CD4-positive, alpha-beta memory T cell (primary cell): ENCODE data around the gene GSK3A. TPM values are rescaled to one million over a fixed set of nuclear protein-coding genes. Genes with fewer than 3 reads are reported as not detected.

Source experiments
- CTCF ChIA-PET: fragments of 350-600 bp; sonication (Branson Sonifier 250); formaldehyde crosslinking; loops from one replicate; lab custom pipeline; 2021; ENCODE audit warnings: inconsistent platforms; ENCODE audit not compliant: partially characterized antibody; lab: Charles Lee
- POLR2A ChIA-PET: fragments of 350-600 bp; sonication (Branson Sonifier 250); formaldehyde crosslinking; loops from one replicate; lab custom pipeline; 2021; ENCODE audit not compliant: partially characterized antibody; lab: Charles Lee
- DNase-seq, 5 donors: peaks; one replicate each; pipeline versions ENCODE4 v3.0.0 to v3.0.0-alpha.2; 2020 to 2022; ENCODE audit warnings: mixed read lengths in 1 of 5
- H3K27ac ChIP-seq: one replicate; pipeline ENCODE4 v1.7.0; 2013; ENCODE audit warnings: low read depth, low read length
- H3K27me3 ChIP-seq: 2 replicates; pipeline ENCODE4 v1.7.0; 2013; ENCODE audit warnings: mild to moderate bottlenecking, low read length, moderate library complexity; ENCODE audit not compliant: insufficient read depth
- H3K36me3 ChIP-seq: 2 replicates; pipeline ENCODE4 v1.7.0; 2013; ENCODE audit warnings: mild to moderate bottlenecking, low read length, moderate library complexity; ENCODE audit not compliant: insufficient read depth
- H3K4me1 ChIP-seq: 2 replicates; pipeline ENCODE4 v1.7.0; 2013; ENCODE audit warnings: mild to moderate bottlenecking, low read length, moderate library complexity; ENCODE audit not compliant: insufficient read depth
- H3K4me3 ChIP-seq, 2 donors: one replicate each; pipeline ENCODE4 v1.7.0; 2013; ENCODE audit warnings: low read length in 2 of 2, mild to moderate bottlenecking in 1 of 2
- H3K9me3 ChIP-seq, 2 donors: one replicate each; pipeline ENCODE4 v1.7.0; 2013; ENCODE audit warnings: low read length in 2 of 2, control low read depth in 1 of 2; ENCODE audit not compliant: control insufficient read depth in 1 of 2
- H3K27ac Mint-ChIP-seq, 7 donors: one replicate each; pipeline ENCODE4 v1.8.0; 2020 to 2021; ENCODE audit warnings: mixed read lengths in 7 of 7, mild to moderate bottlenecking in 6 of 7, inconsistent platforms in 3 of 7, moderate library complexity in 3 of 7
- H3K27me3 Mint-ChIP-seq, 2 donors: one replicate each; pipeline ENCODE4 v1.8.0; 2020 to 2021; ENCODE audit warnings: mixed read lengths in 2 of 2
- H3K36me3 Mint-ChIP-seq, 2 donors: one replicate each; pipeline ENCODE4 v1.8.0; 2020 to 2021; ENCODE audit warnings: mixed read lengths in 2 of 2, inconsistent platforms in 1 of 2, mild to moderate bottlenecking in 1 of 2
- H3K4me1 Mint-ChIP-seq, 4 donors: one replicate each; pipeline ENCODE4 v1.8.0; 2020 to 2021; ENCODE audit warnings: mixed read lengths in 4 of 4, mild to moderate bottlenecking in 1 of 4
- H3K4me3 Mint-ChIP-seq, 8 donors: one replicate each; pipeline ENCODE4 v1.8.0; 2020 to 2021; ENCODE audit warnings: mixed read lengths in 8 of 8, mild to moderate bottlenecking in 7 of 8, moderate library complexity in 6 of 8, inconsistent platforms in 3 of 8
- H3K9me3 Mint-ChIP-seq, 8 donors: one replicate each; pipeline ENCODE4 v1.8.0; 2020 to 2021; ENCODE audit warnings: mixed read lengths in 8 of 8, mild to moderate bottlenecking in 5 of 8, inconsistent platforms in 3 of 8, moderate library complexity in 1 of 8
- intact Hi-C: fragments of 100-400 bp; cut with micrococcal nuclease; formaldehyde crosslinking; loops from one replicate; pipeline ENCODE4 v1.15.1; 2023
- polyA plus RNA-seq, 2 donors: library from polyadenylated mRNA; unstranded; fragments of 300-500 nt; fragmentation: Illumina TruSeq; gene quantifications; one replicate each; pipeline ENCODE4 v1.2.3, GENCODE V29; 2021
- total RNA-seq, 2 experiments: library from RNA; stranded (reverse); gene quantifications; one replicate each; pipeline ENCODE4 v1.2.3, GENCODE V29; 2021

GSK3A gene
- total and polyA plus RNA-seq, 4 experiments from 2014 or later = 10.0 to 38.9 (median 30.0) TPM

DNA sequence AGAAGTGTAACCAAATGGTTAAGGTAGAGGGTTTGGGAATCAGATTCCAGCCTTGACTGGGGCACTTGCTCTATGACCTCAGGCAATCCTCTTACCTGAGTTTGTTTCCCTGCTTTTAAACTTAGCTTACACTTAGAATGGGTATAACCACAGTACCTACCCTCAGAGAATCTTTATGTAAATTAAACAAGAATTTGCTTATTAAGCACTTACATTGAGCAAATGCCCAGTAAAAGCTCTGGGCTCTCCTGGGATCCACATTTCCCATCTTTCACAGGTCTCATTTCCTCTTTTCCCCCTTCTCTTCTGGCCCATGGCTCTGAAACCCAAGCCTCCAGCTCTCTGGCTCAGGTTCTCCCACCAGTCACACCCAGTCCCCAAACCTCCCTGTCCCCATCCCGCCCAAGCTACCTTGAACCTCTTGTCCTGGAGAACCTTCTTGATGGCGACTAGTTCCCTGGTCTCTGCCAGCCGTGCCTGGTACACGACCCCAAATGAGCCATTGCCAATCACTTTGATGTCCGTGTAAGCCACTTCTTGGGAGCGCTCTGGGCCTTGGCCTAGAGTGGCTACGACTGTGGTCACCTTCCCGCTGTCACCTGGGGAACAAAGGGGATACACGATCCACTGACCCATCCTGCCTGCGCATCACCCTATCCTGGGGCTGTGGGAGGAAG, 2.7 kb downstream of the GSK3A start:
- intact Hi-C loops = loop anchor here (5.0 kb wide), 1 partner anchor 183 kb away; no protein-coding TSS in a partner anchor
- H3K27me3 ChIP-seq = no peaks in the 10 kb centered on the region
- H3K27ac Mint-ChIP-seq = peak overlapping the region; percentile 10 to 97 (median 83)
- peak overlapping the region in 2 of 8 donors; percentile 61 to 72 for H3K4me3 Mint-ChIP-seq
- no peaks in the 10 kb centered on the region for H3K9me3 ChIP-seq
- H3K36me3 Mint-ChIP-seq = peaks cover 9 to 43% of the 10 kb centered on the region in 2 donors
- H3K4me1 Mint-ChIP-seq = peaks cover 21 to 57% (median 41%) of the 10 kb centered on the region in 4 donors
- H3K36me3 ChIP-seq = peaks cover 36% of the 10 kb centered on the region
- ChIA-PET CTCF (interaction anchor here (1.1 to 2.8 kb wide), 5 partner anchors 39 to 107 kb away, joined by 3 to 10 read pairs (median 3); no protein-coding TSS in a partner anchor), POLR2A (interaction anchor here (0.7 to 9.0 kb wide), 7 partner anchors 10 to 63 kb away, joined by 3 to 101 read pairs (median 4); partner anchors contain the start of genes DEDD2 and ZNF526)
- peaks cover 0 to 2% (median 0%) of the 10 kb centered on the region in 8 donors for H3K9me3 Mint-ChIP-seq
- peaks cover 41% of the 10 kb centered on the region for H3K4me1 ChIP-seq
- no peak for DNase-seq
- H3K27ac ChIP-seq = peak overlapping the region; percentile 23
- no peak overlapping the region for H3K4me3 ChIP-seq
- H3K27me3 Mint-ChIP-seq = no peaks in the 10 kb centered on the region

DNA sequence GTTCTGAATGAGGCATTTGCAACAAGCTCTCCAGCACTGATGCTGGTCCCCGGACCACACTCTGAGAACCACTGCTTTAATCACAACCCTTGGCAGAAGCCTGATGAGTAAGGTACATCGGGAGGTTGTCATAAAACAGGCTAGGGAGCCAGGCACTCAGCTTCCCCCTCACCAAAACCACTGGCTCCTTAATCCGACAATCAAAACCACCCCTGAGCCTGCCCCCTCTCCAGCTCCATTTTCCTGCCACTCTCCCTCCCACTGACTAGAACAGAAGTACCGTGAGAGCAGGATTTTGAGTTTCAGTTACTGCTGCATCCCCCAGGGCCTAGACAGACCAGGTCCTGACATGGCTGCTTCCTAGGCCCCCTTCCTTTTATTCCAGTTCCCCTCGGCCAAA, 7.2 kb downstream of the GSK3A start:
- H3K36me3 Mint-ChIP-seq = peaks cover 28 to 70% of the 10 kb centered on the region in 2 donors
- peak overlapping the region in 1 of 7 donors; percentile 61 for H3K27ac Mint-ChIP-seq
- H3K4me1 Mint-ChIP-seq = peaks cover 8 to 24% (median 14%) of the 10 kb centered on the region in 4 donors
- no peaks in the 10 kb centered on the region for H3K27me3 Mint-ChIP-seq
- intact Hi-C loops = no loop called here
- no peaks in the 10 kb centered on the region for H3K9me3 ChIP-seq
- ChIA-PET CTCF (interaction anchor here (0.6 to 1.9 kb wide), 4 partner anchors 9 to 126 kb away, joined by 3 to 5 read pairs (median 4); no protein-coding TSS in a partner anchor), POLR2A (interaction anchor here (0.9 to 2.8 kb wide), 3 partner anchors 13 to 36 kb away, joined by 3 to 7 read pairs (median 4); partner anchors contain the start of gene ZNF526)
- H3K4me3 Mint-ChIP-seq = no peak overlapping the region
- peaks cover 12% of the 10 kb centered on the region for H3K4me1 ChIP-seq
- peaks cover 0 to 2% (median 0%) of the 10 kb centered on the region in 8 donors for H3K9me3 Mint-ChIP-seq
- DNase-seq = no peak
- no peaks in the 10 kb centered on the region for H3K27me3 ChIP-seq
- H3K4me3 ChIP-seq = no peak overlapping the region
- peaks cover 70% of the 10 kb centered on the region for H3K36me3 ChIP-seq
- H3K27ac ChIP-seq = no peak overlapping the region

DNA sequence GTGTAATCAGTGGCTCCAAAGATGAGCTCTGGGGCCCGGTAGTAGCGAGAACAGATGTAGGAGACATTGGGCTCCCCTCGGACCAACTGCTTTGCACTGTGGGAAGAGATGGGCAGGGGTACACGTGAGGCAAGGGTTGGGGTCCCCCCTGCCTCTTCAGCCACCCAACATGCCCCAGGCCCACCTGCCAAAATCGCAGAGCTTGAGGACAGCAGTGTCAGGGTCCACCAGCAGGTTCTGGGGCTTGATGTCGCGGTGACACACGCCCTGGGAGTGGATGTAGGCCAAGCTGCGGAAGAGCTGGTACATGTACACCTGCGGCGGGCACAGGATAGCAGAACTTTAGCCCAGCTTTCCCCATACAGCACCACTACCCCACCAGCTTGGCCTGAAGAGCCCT, 8.0 kb downstream of the GSK3A start:
- ChIA-PET CTCF (interaction anchor here (0.8 to 1.4 kb wide), 3 partner anchors 14 to 132 kb away, joined by 3 to 4 read pairs (median 3); partner anchors contain the start of gene DEDD2), POLR2A (interaction anchor here (1.4 to 2.6 kb wide), 3 partner anchors 8 to 102 kb away, joined by 5 to 10 read pairs (median 8); partner anchors contain the start of genes GSK3A and POU2F2)
- no peak for DNase-seq
- Histone ChIP-seq H3K27ac (no peak overlapping the region), H3K4me3 (no peak overlapping the region), H3K27me3 (no peaks in the 10 kb centered on the region), H3K36me3 (peaks cover 70% of the 10 kb centered on the region), H3K9me3 (no peaks in the 10 kb centered on the region), H3K4me1 (peaks cover 6% of the 10 kb centered on the region)
- Mint-ChIP-seq H3K4me3 (no peak overlapping the region), H3K4me1 (peaks cover 6 to 16% (median 8%) of the 10 kb centered on the region in 4 donors), H3K36me3 (peaks cover 34 to 71% of the 10 kb centered on the region in 2 donors), H3K27ac (peak overlapping the region in 1 of 7 donors; percentile 29), H3K27me3 (no peaks in the 10 kb centered on the region), H3K9me3 (no peaks in the 10 kb centered on the region)
- intact Hi-C loops = no loop called here

DNA sequence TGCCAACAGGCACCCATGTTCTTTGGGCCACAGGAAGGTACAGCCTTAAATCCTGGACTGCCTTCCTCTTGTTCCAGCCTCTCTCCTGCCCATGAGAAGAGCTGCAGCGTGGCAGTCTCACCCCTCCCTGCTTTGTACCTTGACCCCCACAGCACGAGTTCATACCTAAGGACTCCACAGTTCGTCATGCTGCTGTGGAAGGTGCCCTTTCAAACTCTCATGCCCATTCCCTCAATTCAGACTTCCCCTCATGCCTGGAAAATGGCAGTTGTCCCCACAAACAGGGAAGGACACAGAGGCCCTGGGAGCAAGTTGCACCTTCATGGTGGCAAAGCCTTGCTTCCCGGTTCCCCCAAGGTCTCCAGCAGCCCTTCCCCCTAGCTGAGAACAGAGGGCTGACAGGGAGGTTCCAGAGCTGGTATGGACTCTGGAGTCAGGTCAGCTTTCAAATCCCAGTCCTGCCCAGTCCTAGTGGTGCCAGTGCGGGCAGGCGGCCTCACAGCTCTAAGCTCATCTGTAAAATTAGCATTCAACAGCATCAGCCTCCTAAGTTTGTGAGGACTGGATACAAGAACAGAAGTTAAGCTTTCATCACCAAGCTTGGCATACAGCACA, 8.6 kb downstream of the GSK3A start:
- DNase-seq = no peak
- Mint-ChIP-seq H3K9me3 (no peaks in the 10 kb centered on the region), H3K4me3 (no peak overlapping the region), H3K36me3 (peaks cover 35 to 71% of the 10 kb centered on the region in 2 donors), H3K27ac (peak overlapping the region in 5 of 7 donors; percentile 25 to 75 (median 50)), H3K4me1 (peaks cover 2 to 10% (median 7%) of the 10 kb centered on the region in 4 donors), H3K27me3 (no peaks in the 10 kb centered on the region)
- Histone ChIP-seq H3K9me3 (no peaks in the 10 kb centered on the region), H3K27me3 (no peaks in the 10 kb centered on the region), H3K27ac (no peak overlapping the region), H3K4me3 (no peak overlapping the region), H3K4me1 (no peaks in the 10 kb centered on the region), H3K36me3 (peaks cover 70% of the 10 kb centered on the region)
- CTCF ChIA-PET = interaction anchor here (1.0 to 1.4 kb wide), 3 partner anchors 17 to 132 kb away, joined by 3 read pairs; partner anchors contain the start of gene DEDD2
- intact Hi-C loops = no loop called here
- POLR2A ChIA-PET = interaction anchor here (1.4 to 2.6 kb wide), 3 partner anchors 9 to 101 kb away, joined by 5 to 10 read pairs (median 8); partner anchors contain the start of genes GSK3A and POU2F2

DNA sequence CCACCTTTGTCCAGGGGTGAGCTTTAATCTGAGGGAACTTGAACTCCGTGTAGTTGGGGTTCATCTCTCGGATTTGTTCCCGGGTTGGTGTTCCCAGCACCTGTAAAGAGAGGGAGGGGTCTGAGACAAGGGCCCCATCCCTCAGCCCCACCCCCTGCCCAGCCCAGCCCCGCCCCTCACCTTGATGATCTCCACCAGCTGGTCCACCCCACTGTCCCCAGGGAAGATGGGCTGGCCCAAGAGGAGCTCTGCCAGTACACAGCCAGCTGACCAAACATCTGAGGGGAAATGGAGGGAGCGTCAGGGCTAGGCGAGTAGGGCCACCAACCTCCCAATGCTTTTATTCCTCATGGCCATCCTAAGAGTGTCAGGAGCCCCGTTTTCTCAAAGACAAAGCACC, 9.3 kb downstream of the GSK3A start:
- H3K4me3 Mint-ChIP-seq = no peak overlapping the region
- Histone ChIP-seq H3K4me1 (peaks cover under 1% of the 10 kb centered on the region), H3K27me3 (no peaks in the 10 kb centered on the region), H3K36me3 (peaks cover 69% of the 10 kb centered on the region), H3K4me3 (no peak overlapping the region), H3K27ac (no peak overlapping the region), H3K9me3 (no peaks in the 10 kb centered on the region)
- no peaks in the 10 kb centered on the region for H3K27me3 Mint-ChIP-seq
- ChIA-PET POLR2A (interaction anchor here (1.3 to 2.6 kb wide), 3 partner anchors 9 to 34 kb away, joined by 4 to 10 read pairs (median 4); partner anchors contain the start of genes GSK3A and ZNF526), CTCF (interaction anchor here (1.0 to 1.4 kb wide), 2 partner anchors 16 to 63 kb away, joined by 3 read pairs; partner anchors contain the start of gene DEDD2)
- H3K27ac Mint-ChIP-seq = peak overlapping the region in 3 of 7 donors; percentile 50 to 75 (median 65)
- no peaks in the 10 kb centered on the region for H3K9me3 Mint-ChIP-seq
- peaks cover 2 to 10% (median 7%) of the 10 kb centered on the region in 4 donors for H3K4me1 Mint-ChIP-seq
- peak in 1 of 5 donors; percentile 1 for DNase-seq
- peaks cover 35 to 75% of the 10 kb centered on the region in 2 donors for H3K36me3 Mint-ChIP-seq
- intact Hi-C loops = no loop called here

DNA sequence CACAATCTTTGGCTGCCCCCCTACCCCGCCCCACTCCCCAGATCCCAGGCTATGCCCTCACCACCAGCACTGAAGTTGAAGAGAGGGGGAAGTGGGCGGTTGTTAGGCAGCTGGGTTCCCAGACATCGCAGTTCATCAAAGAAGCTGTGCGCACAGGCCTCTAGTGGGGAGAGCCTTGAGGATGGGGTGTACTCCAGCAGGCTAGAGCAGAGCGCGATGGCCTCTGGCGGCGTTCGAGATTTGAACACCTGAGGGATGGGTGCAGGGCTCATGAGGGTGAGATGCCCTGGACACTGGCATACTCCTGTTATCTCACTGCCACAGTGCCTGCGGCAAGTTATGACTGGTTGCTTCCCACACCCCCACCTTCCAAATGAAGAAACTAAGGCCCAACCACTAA, 10.0 kb downstream of the GSK3A start:
- intact Hi-C loops = no loop called here
- no peaks in the 10 kb centered on the region for H3K9me3 Mint-ChIP-seq
- Histone ChIP-seq H3K9me3 (no peaks in the 10 kb centered on the region), H3K27me3 (no peaks in the 10 kb centered on the region), H3K27ac (no peak overlapping the region), H3K4me1 (peaks cover 3% of the 10 kb centered on the region), H3K36me3 (peaks cover 69% of the 10 kb centered on the region), H3K4me3 (no peak overlapping the region)
- H3K27me3 Mint-ChIP-seq = no peaks in the 10 kb centered on the region
- H3K4me1 Mint-ChIP-seq = peaks cover 2 to 10% (median 7%) of the 10 kb centered on the region in 4 donors
- no peak overlapping the region for H3K4me3 Mint-ChIP-seq
- ChIA-PET CTCF (interaction anchor here (0.6 to 0.7 kb wide), 2 partner anchors 20 to 57 kb away, joined by 3 read pairs; no protein-coding TSS in a partner anchor), POLR2A (interaction anchor here (1.0 to 2.6 kb wide), 4 partner anchors 9 to 33 kb away, joined by 3 to 10 read pairs (median 4); partner anchors contain the start of genes GSK3A and ZNF526)
- no peak overlapping the region for H3K27ac Mint-ChIP-seq
- peaks cover 35 to 79% of the 10 kb centered on the region in 2 donors for H3K36me3 Mint-ChIP-seq
- DNase-seq = no peak
